HEK293 (cell line): ENCODE data around the gene OPA3.

Experiments
- KLF7 ChIP-seq: fragments of 450-650 bp; formaldehyde crosslinking; IDR thresholded peaks from 2 replicates; pipeline ENCODE4 v1.5.1; 2016; ENCODE audit warnings: missing biosample characterization, missing genetic modification characterization, borderline replicate concordance
- OVOL3 ChIP-seq: fragments of 450-650 bp; formaldehyde crosslinking; IDR thresholded peaks from 2 replicates; pipeline ENCODE4 v1.5.1; 2016; ENCODE audit warnings: missing biosample characterization, missing genetic modification characterization
- SP2 ChIP-seq: fragments of 450-650 bp; formaldehyde crosslinking; IDR thresholded peaks from 2 replicates; pipeline ENCODE4 v1.5.1; 2016; ENCODE audit warnings: missing biosample characterization, missing genetic modification characterization
- YY1 ChIP-seq: fragments of 450-650 bp; formaldehyde crosslinking; IDR thresholded peaks from 2 replicates; pipeline ENCODE4 v1.5.1; 2018; ENCODE audit warnings: missing biosample characterization, missing genetic modification characterization
- ZBTB10 ChIP-seq: fragments of 450-650 bp; formaldehyde crosslinking; IDR thresholded peaks from 2 replicates; pipeline ENCODE4 v1.5.1; 2016; ENCODE audit warnings: missing biosample characterization, missing genetic modification characterization
- ZBTB21 ChIP-seq: fragments of 450-650 bp; formaldehyde crosslinking; IDR thresholded peaks from 2 replicates; pipeline ENCODE4 v1.5.1; 2017; ENCODE audit warnings: missing biosample characterization, missing genetic modification characterization
- ZNF792 ChIP-seq: fragments of 450-650 bp; formaldehyde crosslinking; IDR thresholded peaks from 2 replicates; pipeline ENCODE4 v1.5.1; 2016; ENCODE audit warnings: missing biosample characterization, missing genetic modification characterization
- TF ChIP-seq, protein P1 (sequence below): fragments of 450-650 bp; formaldehyde crosslinking; IDR thresholded peaks from 2 replicates; pipeline ENCODE4 v1.5.1; 2016; ENCODE audit warnings: missing biosample characterization, missing genetic modification characterization
- TF ChIP-seq, protein P2 (sequence below): IDR thresholded peaks from 2 replicates; pipeline ENCODE4 v1.6.1; 2011; ENCODE audit warnings: mild to moderate bottlenecking, low read depth, low read length, borderline replicate concordance
- TF ChIP-seq, protein P3 (sequence below): fragments of 450-650 bp; formaldehyde crosslinking; IDR thresholded peaks from 2 replicates; pipeline ENCODE4 v1.5.1; 2017; ENCODE audit warnings: missing biosample characterization, missing genetic modification characterization

GRCh38 chr19:45505151-45505995 is 79.2 kb downstream of the OPA3 start:
- no peak for TF ChIP-seq ZBTB10 (tag by site-specific recombination)
- no peak for TF ChIP-seq OVOL3 (tag by site-specific recombination)
- TF ChIP-seq, protein P1, sequence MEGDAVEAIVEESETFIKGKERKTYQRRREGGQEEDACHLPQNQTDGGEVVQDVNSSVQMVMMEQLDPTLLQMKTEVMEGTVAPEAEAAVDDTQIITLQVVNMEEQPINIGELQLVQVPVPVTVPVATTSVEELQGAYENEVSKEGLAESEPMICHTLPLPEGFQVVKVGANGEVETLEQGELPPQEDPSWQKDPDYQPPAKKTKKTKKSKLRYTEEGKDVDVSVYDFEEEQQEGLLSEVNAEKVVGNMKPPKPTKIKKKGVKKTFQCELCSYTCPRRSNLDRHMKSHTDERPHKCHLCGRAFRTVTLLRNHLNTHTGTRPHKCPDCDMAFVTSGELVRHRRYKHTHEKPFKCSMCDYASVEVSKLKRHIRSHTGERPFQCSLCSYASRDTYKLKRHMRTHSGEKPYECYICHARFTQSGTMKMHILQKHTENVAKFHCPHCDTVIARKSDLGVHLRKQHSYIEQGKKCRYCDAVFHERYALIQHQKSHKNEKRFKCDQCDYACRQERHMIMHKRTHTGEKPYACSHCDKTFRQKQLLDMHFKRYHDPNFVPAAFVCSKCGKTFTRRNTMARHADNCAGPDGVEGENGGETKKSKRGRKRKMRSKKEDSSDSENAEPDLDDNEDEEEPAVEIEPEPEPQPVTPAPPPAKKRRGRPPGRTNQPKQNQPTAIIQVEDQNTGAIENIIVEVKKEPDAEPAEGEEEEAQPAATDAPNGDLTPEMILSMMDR (tag by site-specific recombination), result no peak
- TF ChIP-seq SP2, result no peak
- no peak for TF ChIP-seq ZNF792 (tag by site-specific recombination)
- no peak for TF ChIP-seq KLF7 (tag by site-specific recombination)
- TF ChIP-seq YY1, result no peak
- TF ChIP-seq, protein P2, sequence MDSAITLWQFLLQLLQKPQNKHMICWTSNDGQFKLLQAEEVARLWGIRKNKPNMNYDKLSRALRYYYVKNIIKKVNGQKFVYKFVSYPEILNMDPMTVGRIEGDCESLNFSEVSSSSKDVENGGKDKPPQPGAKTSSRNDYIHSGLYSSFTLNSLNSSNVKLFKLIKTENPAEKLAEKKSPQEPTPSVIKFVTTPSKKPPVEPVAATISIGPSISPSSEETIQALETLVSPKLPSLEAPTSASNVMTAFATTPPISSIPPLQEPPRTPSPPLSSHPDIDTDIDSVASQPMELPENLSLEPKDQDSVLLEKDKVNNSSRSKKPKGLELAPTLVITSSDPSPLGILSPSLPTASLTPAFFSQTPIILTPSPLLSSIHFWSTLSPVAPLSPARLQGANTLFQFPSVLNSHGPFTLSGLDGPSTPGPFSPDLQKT, result no peak
- TF ChIP-seq ZBTB21, result no peak
- TF ChIP-seq, protein P3, sequence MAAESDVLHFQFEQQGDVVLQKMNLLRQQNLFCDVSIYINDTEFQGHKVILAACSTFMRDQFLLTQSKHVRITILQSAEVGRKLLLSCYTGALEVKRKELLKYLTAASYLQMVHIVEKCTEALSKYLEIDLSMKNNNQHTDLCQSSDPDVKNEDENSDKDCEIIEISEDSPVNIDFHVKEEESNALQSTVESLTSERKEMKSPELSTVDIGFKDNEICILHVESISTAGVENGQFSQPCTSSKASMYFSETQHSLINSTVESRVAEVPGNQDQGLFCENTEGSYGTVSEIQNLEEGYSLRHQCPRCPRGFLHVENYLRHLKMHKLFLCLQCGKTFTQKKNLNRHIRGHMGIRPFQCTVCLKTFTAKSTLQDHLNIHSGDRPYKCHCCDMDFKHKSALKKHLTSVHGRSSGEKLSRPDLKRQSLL (tag by site-specific recombination), result no peak
